ENCODE measurements around the gene PSMC3IP.
A peak's percentile ranks its signal among the peaks of the same experiment; 100 is the strongest.

Gene PSMC3IP

GRCh38 chr17:42585353-42585752 lies 7.8 kb upstream of the PSMC3IP start:
- no peak for DNase-seq (ENCODE audit: low spot score)

GRCh38 chr17:42584880-42585279 lies 7.4 kb upstream of the PSMC3IP start:
- DNase-seq (ENCODE audit: low spot score), result no peak

GRCh38 chr17:42581744-42582270 lies 4.3 kb upstream of the PSMC3IP start:
- DNase-seq (ENCODE audit: low spot score), result no peak

GRCh38 chr17:42579794-42580551 lies 2.4 kb upstream of the PSMC3IP start:
- no peak for DNase-seq (ENCODE audit: low spot score)

- DNase-seq (ENCODE audit: low spot score), result peak; percentile 86
Measured at GRCh38 chr17:42578282-42578869, 847 bp upstream of the PSMC3IP start.

- no peak for DNase-seq (ENCODE audit: low spot score)
Measured at GRCh38 chr17:42577140-42577531, 393 bp downstream of the PSMC3IP start.

- no peak for DNase-seq (ENCODE audit: low spot score)
Measured at GRCh38 chr17:42574463-42574862, 3.1 kb downstream of the PSMC3IP start.

GRCh38 chr17:42573095-42573494 lies 4.4 kb downstream of the PSMC3IP start:
- no peak for DNase-seq (ENCODE audit: low spot score)

- no peak for DNase-seq (ENCODE audit: low spot score)
Measured at GRCh38 chr17:42571435-42572225, 5.9 kb downstream of the PSMC3IP start.

GRCh38 chr17:42568341-42569111 lies 9.0 kb downstream of the PSMC3IP start:
- no peak for DNase-seq (ENCODE audit: low spot score)

- DNase-seq (ENCODE audit: low spot score), result peak; percentile 100
Measured at GRCh38 chr17:42566883-42567573, 10.5 kb downstream of the PSMC3IP start, which contains the start of gene MLX. Gene MLX (plus strand): TSS chr17:42567100. CDS start chr17:42567125, 25 bp downstream.

- DNase-seq (ENCODE audit: low spot score), result no peak
Measured at GRCh38 chr17:42566215-42566882, 11.2 kb downstream of the PSMC3IP start.

- DNase-seq (ENCODE audit: low spot score), result no peak
Measured at GRCh38 chr17:42565523-42566214, 11.9 kb downstream of the PSMC3IP start.

- no peak for DNase-seq (ENCODE audit: low spot score)
Measured at GRCh38 chr17:42564815-42565522, 12.6 kb downstream of the PSMC3IP start.

GRCh38 chr17:42563950-42564349 lies 13.6 kb downstream of the PSMC3IP start:
- no peak for DNase-seq (ENCODE audit: low spot score)

GRCh38 chr17:42563543-42563942 lies 14.0 kb downstream of the PSMC3IP start:
- no peak for DNase-seq (ENCODE audit: low spot score)

GRCh38 chr17:42563143-42563509 lies 14.4 kb downstream of the PSMC3IP start:
- DNase-seq (ENCODE audit: low spot score), result no peak

GRCh38 chr17:42562388-42563142 lies 15.0 kb downstream of the PSMC3IP start:
- DNase-seq (ENCODE audit: low spot score), result peak; percentile 28
